IMR-90 (cell line): Measurements from ENCODE around the gene RGS9. TPM values are rescaled to one million over a fixed set of nuclear protein-coding genes. Genes with fewer than 3 reads are reported as not detected.

Source experiments
- ATAC-seq: fragments of 200-7000 bp; cut with Tn5 transposase; 2 replicates; pipeline ENCODE4 v1.9.1; 2020; ENCODE audit warnings: low read depth, mild to moderate bottlenecking, moderate library complexity
- BruUV-seq: library from RNA; stranded (reverse); fragments of 400-500 nt; replicated peaks from 2 replicates; lab custom pipeline; 2021; lab: Mats Ljungman, UMichigan
- CTCF ChIA-PET: fragments of 300-600 bp; formaldehyde crosslinking; extraction: SDS; loops from one replicate; lab custom pipeline; 2021; ENCODE audit warnings: antibody characterized with exemption; lab: Yijun Ruan, JAX
- POLR2A ChIA-PET: fragments of 300-600 bp; sonication (Branson Sonifier 250); formaldehyde crosslinking; loops from one replicate; lab custom pipeline; 2022; ENCODE audit warnings: antibody characterized with exemption; ENCODE audit not compliant: unreplicated experiment; lab: Charles Lee
- DNase-seq: peaks from one replicate; pipeline ENCODE4 v3.0.0; 2013
- H2AFZ ChIP-seq: replicated peaks from 2 replicates; pipeline ENCODE3; 2013; ENCODE audit warnings: low read length, mild to moderate bottlenecking; ENCODE audit not compliant: poor library complexity
- H2AK5ac ChIP-seq: 2 replicates; pipeline ENCODE4 v1.6.1; 2013; ENCODE audit warnings: low read depth, low read length, inconsistent platforms
- H2AK9ac ChIP-seq: replicated peaks from 2 replicates; pipeline ENCODE3; 2013; ENCODE audit warnings: mild to moderate bottlenecking, low read depth, low read length, moderate library complexity; ENCODE audit not compliant: poor library complexity
- H2BK120ac ChIP-seq: 2 replicates; pipeline ENCODE4 v1.6.1; 2013; ENCODE audit warnings: low read depth, low read length, inconsistent platforms
- H2BK15ac ChIP-seq: 3 replicates; pipeline ENCODE4 v1.6.1; 2013; ENCODE audit warnings: low read depth, low read length, inconsistent platforms
- H2BK20ac ChIP-seq: 2 replicates; pipeline ENCODE4 v1.6.1; 2013; ENCODE audit warnings: low read depth, mild to moderate bottlenecking, inconsistent platforms, low read length, moderate library complexity
- H2BK5ac ChIP-seq: 2 replicates; pipeline ENCODE4 v1.6.1; 2013; ENCODE audit warnings: mild to moderate bottlenecking, low read depth, low read length, inconsistent platforms; ENCODE audit not compliant: poor library complexity, severe bottlenecking
- H3K14ac ChIP-seq: replicated peaks from 2 replicates; pipeline ENCODE4 v1.6.1; 2013; ENCODE audit warnings: low read depth, low read length, inconsistent platforms
- H3K18ac ChIP-seq: 2 replicates; pipeline ENCODE4 v1.6.1; 2013; ENCODE audit warnings: low read depth, low read length, control low read depth
- H3K23ac ChIP-seq: 2 replicates; pipeline ENCODE4 v1.6.1; 2013; ENCODE audit warnings: low read depth, low read length, inconsistent platforms
- H3K27ac ChIP-seq: 2 replicates; pipeline ENCODE4 v1.5.1; 2013; ENCODE audit warnings: mild to moderate bottlenecking, control low read depth, low read length; ENCODE audit not compliant: insufficient read depth
- H3K27me3 ChIP-seq: 2 replicates; pipeline ENCODE4 v1.6.1; 2013; ENCODE audit warnings: low read length; ENCODE audit not compliant: control insufficient read depth, insufficient read depth
- H3K36me3 ChIP-seq: 2 replicates; pipeline ENCODE4 v1.6.1; 2013; ENCODE audit warnings: low read length, mixed read lengths; ENCODE audit not compliant: control insufficient read depth, insufficient read depth
- H3K4ac ChIP-seq: 2 replicates; pipeline ENCODE4 v1.6.1; 2013; ENCODE audit warnings: low read depth, low read length, inconsistent platforms
- H3K4me1 ChIP-seq: 2 replicates; pipeline ENCODE4 v1.6.1; 2013; ENCODE audit warnings: low read length, mixed read lengths; ENCODE audit not compliant: control insufficient read depth, insufficient read depth
- H3K4me2 ChIP-seq: 2 replicates; pipeline ENCODE4 v1.6.1; 2013; ENCODE audit warnings: low read depth, mild to moderate bottlenecking, control low read depth, low read length, moderate library complexity
- H3K4me3 ChIP-seq: 2 replicates; pipeline ENCODE4 v1.5.1; 2013; ENCODE audit warnings: low read depth, mild to moderate bottlenecking, control low read depth, low read length, moderate library complexity; ENCODE audit not compliant: insufficient read depth
- H3K56ac ChIP-seq: 2 replicates; pipeline ENCODE4 v1.6.1; 2013; ENCODE audit warnings: low read length, inconsistent platforms; ENCODE audit not compliant: insufficient read depth; ENCODE audit errors: extremely low read depth
- H3K79me1 ChIP-seq, 2 experiments: 2 replicates each; pipeline ENCODE4 v1.6.1; 2013; ENCODE audit warnings: low read length in 2 of 2, inconsistent platforms in 1 of 2, low read depth in 1 of 2
- H3K9ac ChIP-seq: 2 replicates; pipeline ENCODE4 v1.6.1; 2013; ENCODE audit warnings: low read depth, low read length, control low read depth
- H3K9me1 ChIP-seq: 2 replicates; pipeline ENCODE4 v1.6.1; 2013; ENCODE audit warnings: low read length, inconsistent platforms; ENCODE audit not compliant: insufficient read depth
- H3K9me3 ChIP-seq: 2 replicates; pipeline ENCODE4 v1.6.1; 2013; ENCODE audit warnings: low read length; ENCODE audit not compliant: control insufficient read depth, insufficient read depth
- H4K20me1 ChIP-seq: 2 replicates; pipeline ENCODE4 v1.6.1; 2013; ENCODE audit warnings: low read length, inconsistent platforms; ENCODE audit not compliant: insufficient read depth
- H4K5ac ChIP-seq: 2 replicates; pipeline ENCODE4 v1.6.1; 2013; ENCODE audit warnings: mild to moderate bottlenecking, low read depth, low read length, control low read depth
- H4K8ac ChIP-seq, 2 experiments: 2 replicates each; pipeline ENCODE4 v1.6.1; 2013; ENCODE audit warnings: low read depth in 2 of 2, low read length in 2 of 2, control low read depth in 1 of 2, inconsistent platforms in 1 of 2
- H4K91ac ChIP-seq: 2 replicates; pipeline ENCODE4 v1.6.1; 2013; ENCODE audit warnings: low read depth, low read length, inconsistent platforms; ENCODE audit not compliant: insufficient read depth
- FOS ChIP-seq: fragments of 150-350 bp; IDR thresholded peaks from 2 replicates; pipeline ENCODE4 v1.6.1; 2016; ENCODE audit warnings: low read depth, low read length
- MAFK ChIP-seq: IDR thresholded peaks from 2 replicates; pipeline ENCODE4 v1.6.1; 2012; ENCODE audit warnings: low read depth, low read length, improper control_type of control experiment
- NFE2L2 ChIP-seq: fragments of 150-350 bp; IDR thresholded peaks from 2 replicates; pipeline ENCODE4 v1.6.1; 2016; ENCODE audit warnings: low read depth, mild to moderate bottlenecking, low read length
- POLR2A ChIP-seq: IDR thresholded peaks from 2 replicates; pipeline ENCODE4 v1.6.1; 2012; ENCODE audit warnings: mild to moderate bottlenecking, low read depth, low read length
- RAD21 ChIP-seq: IDR thresholded peaks from 2 replicates; pipeline ENCODE4 v1.6.1; 2012; ENCODE audit warnings: low read length, improper control_type of control experiment
- RFX5 ChIP-seq: IDR thresholded peaks from 2 replicates; pipeline ENCODE4 v1.8.0; 2012; ENCODE audit warnings: low read depth, mild to moderate bottlenecking, low read length, moderate library complexity
- WGBS, 2 experiments: methylation state at CpG; one replicate each; pipeline versions ENCODE4 v1.1.5 to v1.1.7; 2013; ENCODE audit warnings: missing lambda C conversion rate in 2 of 2; ENCODE audit not compliant: insufficient read length in 1 of 2; ENCODE audit errors: extremely low coverage in 2 of 2; 5-methylcytosine and 5-hydroxymethylcytosine counted together
- dilution Hi-C: fragments of 300-500 bp; cut with HindIII; formaldehyde crosslinking; loops from one replicate; pipeline ENCODE4 v1.14.3; 2018; ENCODE audit warnings: low sequenced_read_pairs; ENCODE audit not compliant: unreplicated experiment
- in situ Hi-C: fragments of 300-500 bp; cut with MboI; formaldehyde crosslinking; loops from 3 replicates; pipeline ENCODE4 v1.14.3; 2019; ENCODE audit warnings: low sequenced_read_pairs, inconsistent platforms, mixed read lengths
- intact Hi-C: fragments of 100-400 bp; cut with micrococcal nuclease; formaldehyde crosslinking; loops from 2 replicates; pipeline ENCODE4 v1.10.0; 2022
- polyA plus RNA-seq, 3 experiments: library from polyadenylated mRNA; depleted of rRNA; stranded (reverse); fragments of >200 nt; gene quantifications; 2 replicates each; pipeline ENCODE4 v1.2.3, GENCODE V29; 2012; ENCODE audit warnings: low replicate concordance in 1 of 3
- total RNA-seq: library from RNA; depleted of rRNA; stranded (reverse); fragments of >200 nt; gene quantifications from 2 replicates; pipeline ENCODE4 v1.2.3, GENCODE V29; 2012
- TF ChIP-seq, protein P1 (sequence below): conservative IDR thresholded peaks from 2 replicates; pipeline ENCODE4 v1.5.1; 2012; ENCODE audit warnings: mild to moderate bottlenecking, low read depth, low read length, improper control_type of control experiment

RGS9 gene
- total and polyA plus RNA-seq, 2 of the 4 experiments (the other 2 are of a cell fraction), result 0.90 to 1.1 TPM

DNA sequence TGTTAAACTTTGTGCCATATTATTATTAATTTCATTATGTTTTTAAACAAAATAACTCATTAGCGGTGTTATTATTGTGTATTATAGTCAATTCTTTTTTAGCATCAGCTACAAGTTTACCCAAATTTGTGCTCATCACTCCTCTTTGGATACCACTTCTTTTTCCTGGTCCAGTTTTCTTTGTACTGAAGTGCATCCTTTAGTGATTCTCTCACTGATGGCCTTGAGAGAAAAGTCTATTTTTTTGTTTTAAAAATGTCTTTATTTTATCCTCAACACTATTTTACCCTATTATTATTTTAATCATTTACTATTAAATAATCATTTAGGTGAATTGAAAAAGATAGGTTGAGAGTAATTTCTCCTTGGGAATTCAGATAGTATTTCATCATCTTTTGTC lies 99.2 kb downstream of the RGS9 start:
- H3K9me1 ChIP-seq, result no peaks in the 10 kb centered on the region
- H3K4me3 ChIP-seq, result no peak overlapping the region
- H2BK5ac ChIP-seq, result no peak overlapping the region
- H4K20me1 ChIP-seq, result no peaks in the 10 kb centered on the region
- no peaks in the 10 kb centered on the region for H3K36me3 ChIP-seq
- H2BK120ac ChIP-seq, result no peak overlapping the region
- ChIA-PET CTCF (interaction anchor here (0.5 kb wide), 1 partner anchor 34 kb away, joined by 3 read pairs; no protein-coding TSS in a partner anchor), POLR2A (no interaction called here)
- H2AFZ ChIP-seq, result no peak overlapping the region
- peaks cover 7% of the 10 kb centered on the region for H3K27me3 ChIP-seq
- DNase-seq (no peak), ATAC-seq (no peak)
- H2BK15ac ChIP-seq, result no peak overlapping the region
- H4K8ac ChIP-seq, result no peak overlapping the region
- no peak overlapping the region for H3K4ac ChIP-seq
- no peak overlapping the region for H3K9ac ChIP-seq
- no peak overlapping the region for H3K14ac ChIP-seq
- dilution Hi-C loops (no loop called here), in situ Hi-C loops (loop anchor here (25.0 kb wide), 1 partner anchor 1426 kb away; no protein-coding TSS in a partner anchor), intact Hi-C loops (loop anchor here (10.0 kb wide), 1 partner anchor 1668 kb away; no protein-coding TSS in a partner anchor)
- no peak overlapping the region for H2AK5ac ChIP-seq
- H4K91ac ChIP-seq, result no peak overlapping the region
- H3K23ac ChIP-seq, result no peak overlapping the region
- WGBS, 2 experiments, result no CpG with 5 or more reads among the region's 1 CpG
- H4K5ac ChIP-seq, result no peak overlapping the region
- no peak overlapping the region for H3K4me2 ChIP-seq
- H3K79me1 ChIP-seq, result no peaks in the 10 kb centered on the region
- TF ChIP-seq RFX5, result no peak
- no peak for TF ChIP-seq NFE2L2
- TF ChIP-seq FOS, result no peak
- TF ChIP-seq, protein P1, sequence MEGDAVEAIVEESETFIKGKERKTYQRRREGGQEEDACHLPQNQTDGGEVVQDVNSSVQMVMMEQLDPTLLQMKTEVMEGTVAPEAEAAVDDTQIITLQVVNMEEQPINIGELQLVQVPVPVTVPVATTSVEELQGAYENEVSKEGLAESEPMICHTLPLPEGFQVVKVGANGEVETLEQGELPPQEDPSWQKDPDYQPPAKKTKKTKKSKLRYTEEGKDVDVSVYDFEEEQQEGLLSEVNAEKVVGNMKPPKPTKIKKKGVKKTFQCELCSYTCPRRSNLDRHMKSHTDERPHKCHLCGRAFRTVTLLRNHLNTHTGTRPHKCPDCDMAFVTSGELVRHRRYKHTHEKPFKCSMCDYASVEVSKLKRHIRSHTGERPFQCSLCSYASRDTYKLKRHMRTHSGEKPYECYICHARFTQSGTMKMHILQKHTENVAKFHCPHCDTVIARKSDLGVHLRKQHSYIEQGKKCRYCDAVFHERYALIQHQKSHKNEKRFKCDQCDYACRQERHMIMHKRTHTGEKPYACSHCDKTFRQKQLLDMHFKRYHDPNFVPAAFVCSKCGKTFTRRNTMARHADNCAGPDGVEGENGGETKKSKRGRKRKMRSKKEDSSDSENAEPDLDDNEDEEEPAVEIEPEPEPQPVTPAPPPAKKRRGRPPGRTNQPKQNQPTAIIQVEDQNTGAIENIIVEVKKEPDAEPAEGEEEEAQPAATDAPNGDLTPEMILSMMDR, result no peak
- no peak for TF ChIP-seq RAD21
- TF ChIP-seq POLR2A, result no peak
- no peak for TF ChIP-seq MAFK
- H2BK20ac ChIP-seq, result no peak overlapping the region
- no peak overlapping the region for H3K18ac ChIP-seq
- no peaks in the 10 kb centered on the region for H3K4me1 ChIP-seq
- no peak overlapping the region for H2AK9ac ChIP-seq
- H3K27ac ChIP-seq, result no peak overlapping the region
- no peaks in the 10 kb centered on the region; the same call in 1 of the 2 replicates for H3K9me3 ChIP-seq
- no TSS peak for BruUV-seq
- no peak overlapping the region for H3K56ac ChIP-seq
